PC-3 (cell line): Measurements from ENCODE around the gene IMPA2. TPM values are rescaled to one million over a fixed set of nuclear protein-coding genes. Genes with fewer than 3 reads are reported as not detected.

Experiments
- ATAC-seq: fragments of 200-7000 bp; cut with Tn5 transposase; 2 replicates; pipeline ENCODE4 v1.9.1; 2020; ENCODE audit warnings: mild to moderate bottlenecking, moderate library complexity
- BruUV-seq: library from RNA; stranded (reverse); fragments of 400-500 nt; replicated peaks from 2 replicates; lab custom pipeline; 2021; lab: Mats Ljungman, UMichigan
- CTCF ChIA-PET: fragments of 300-600 bp; sonication (Branson Sonifier 250); formaldehyde crosslinking; loops from one replicate; lab custom pipeline; 2022; ENCODE audit warnings: antibody characterized with exemption; lab: Charles Lee
- POLR2A ChIA-PET: fragments of 300-600 bp; sonication (Branson Sonifier 250); formaldehyde crosslinking; loops from one replicate; lab custom pipeline; 2022; ENCODE audit warnings: antibody characterized with exemption; ENCODE audit not compliant: unreplicated experiment; lab: Charles Lee
- DNase-seq: peaks from one replicate; pipeline ENCODE4 v3.0.0-alpha.2; 2015
- H2AFZ ChIP-seq: fragments of 300-600 bp; sonication (generic); 2 replicates; pipeline ENCODE4 v1.6.0; 2016; ENCODE audit warnings: antibody characterized with exemption, low read length
- H3F3A ChIP-seq: fragments of 300-600 bp; sonication (generic); one replicate; pipeline ENCODE4 v1.6.0; 2017; ENCODE audit warnings: antibody characterized with exemption, low read length, control low read depth, mild to moderate bottlenecking; ENCODE audit not compliant: unreplicated experiment
- H3K27ac ChIP-seq: fragments of 300-600 bp; sonication (generic); 2 replicates; pipeline ENCODE4 v1.5.1; 2016; ENCODE audit warnings: mild to moderate bottlenecking, low read length
- H3K27me3 ChIP-seq: fragments of 300-600 bp; sonication (generic); 2 replicates; pipeline ENCODE4 v1.6.1; 2016; ENCODE audit warnings: low read length, mixed read lengths
- H3K36me3 ChIP-seq: fragments of 300-600 bp; sonication (generic); 2 replicates; pipeline ENCODE4 v1.6.1; 2016; ENCODE audit warnings: low read depth, mixed run types, low read length, mixed read lengths
- H3K4me1 ChIP-seq: fragments of 300-600 bp; sonication (generic); 2 replicates; pipeline ENCODE4 v1.5.1; 2016; ENCODE audit warnings: low read length; ENCODE audit not compliant: insufficient read depth
- H3K4me2 ChIP-seq: fragments of 300-600 bp; sonication (generic); 2 replicates; pipeline ENCODE4 v1.6.0; 2016; ENCODE audit warnings: low read length
- H3K4me3 ChIP-seq: fragments of 300-600 bp; sonication (generic); 2 replicates; pipeline ENCODE4 v1.5.1; 2016; ENCODE audit warnings: mild to moderate bottlenecking, low read length, mixed read lengths
- H3K79me2 ChIP-seq: fragments of 300-600 bp; sonication (generic); 2 replicates; pipeline ENCODE4 v1.6.1; 2017; ENCODE audit warnings: low read length, mixed read lengths
- H3K9ac ChIP-seq: fragments of 300-600 bp; sonication (generic); 2 replicates; pipeline ENCODE4 v1.6.0; 2016; ENCODE audit warnings: mild to moderate bottlenecking, low read length
- H3K9me2 ChIP-seq: fragments of 300-600 bp; sonication (generic); replicated peaks from 2 replicates; pipeline ENCODE4 v1.6.1; 2016; ENCODE audit warnings: mixed run types, low read length, mixed read lengths
- H3K9me3 ChIP-seq: fragments of 300-600 bp; sonication (generic); 2 replicates; pipeline ENCODE4 v1.6.1; 2016; ENCODE audit warnings: low read length, mixed read lengths
- H4K20me1 ChIP-seq: fragments of 300-600 bp; sonication (generic); 2 replicates; pipeline ENCODE4 v1.6.1; 2016; ENCODE audit warnings: low read length, mixed read lengths
- EZH2 ChIP-seq: fragments of 300-600 bp; sonication (generic); IDR thresholded peaks from one replicate; pipeline ENCODE4 v1.6.1; 2017; ENCODE audit warnings: antibody characterized with exemption, mild to moderate bottlenecking, low read length; ENCODE audit not compliant: unreplicated experiment
- EZH2phosphoT487 ChIP-seq: fragments of 300-600 bp; sonication (generic); IDR thresholded peaks from 2 replicates; pipeline ENCODE4 v1.6.1; 2018; ENCODE audit warnings: mild to moderate bottlenecking, antibody characterized with exemption, low read length, borderline replicate concordance
- intact Hi-C: fragments of 100-400 bp; cut with micrococcal nuclease; formaldehyde crosslinking; loops from 2 replicates; pipeline ENCODE4 v1.9.0; 2023
- total RNA-seq: library from RNA; depleted of rRNA; stranded (reverse); fragments of >200 nt; gene quantifications from 2 replicates; pipeline ENCODE4 v1.2.3, GENCODE V29; 2014
- TF ChIP-seq, protein P1 (sequence below): fragments of 300-600 bp; sonication (generic); conservative IDR thresholded peaks from 2 replicates; pipeline ENCODE4 v1.5.1; 2017; ENCODE audit warnings: antibody characterized with exemption, low read depth, mild to moderate bottlenecking, low read length

IMPA2 gene
- total RNA-seq, 1 experiment from 2014 or later, result 38.2 TPM

- no peak for DNase-seq
These were observed 62.5 kb downstream of the IMPA2 start for GRCh38 chr18:12043811-12044210.

DNA sequence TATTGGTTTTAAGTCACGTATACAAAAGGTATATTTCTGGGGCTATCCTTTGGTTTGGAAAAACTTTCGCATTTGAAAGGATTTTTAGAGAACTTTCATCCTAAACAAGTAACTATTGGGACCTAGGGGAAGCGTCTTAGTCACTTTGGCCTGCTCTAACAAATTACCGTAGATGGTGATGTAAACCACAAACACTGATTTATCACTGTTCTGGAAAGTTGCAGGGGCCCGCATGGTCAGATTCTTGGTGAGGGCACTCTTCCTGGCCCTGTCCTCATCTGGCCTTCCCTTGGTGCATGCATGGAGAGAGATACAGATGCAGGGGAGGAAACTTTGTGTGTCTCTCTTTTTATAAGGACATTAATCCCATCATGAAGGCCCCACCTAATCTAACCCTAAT lies 63.3 kb downstream of the IMPA2 start:
- BruUV-seq, result no TSS peak
- H4K20me1 ChIP-seq, result no peaks in the 10 kb centered on the region
- DNase-seq, result no peak
- no peak overlapping the region for H3K4me2 ChIP-seq
- no peak overlapping the region for H3K4me3 ChIP-seq
- intact Hi-C loops, result no loop called here
- no peak overlapping the region for H3K27ac ChIP-seq
- no peaks in the 10 kb centered on the region for H3K9me3 ChIP-seq
- TF ChIP-seq, protein P1, sequence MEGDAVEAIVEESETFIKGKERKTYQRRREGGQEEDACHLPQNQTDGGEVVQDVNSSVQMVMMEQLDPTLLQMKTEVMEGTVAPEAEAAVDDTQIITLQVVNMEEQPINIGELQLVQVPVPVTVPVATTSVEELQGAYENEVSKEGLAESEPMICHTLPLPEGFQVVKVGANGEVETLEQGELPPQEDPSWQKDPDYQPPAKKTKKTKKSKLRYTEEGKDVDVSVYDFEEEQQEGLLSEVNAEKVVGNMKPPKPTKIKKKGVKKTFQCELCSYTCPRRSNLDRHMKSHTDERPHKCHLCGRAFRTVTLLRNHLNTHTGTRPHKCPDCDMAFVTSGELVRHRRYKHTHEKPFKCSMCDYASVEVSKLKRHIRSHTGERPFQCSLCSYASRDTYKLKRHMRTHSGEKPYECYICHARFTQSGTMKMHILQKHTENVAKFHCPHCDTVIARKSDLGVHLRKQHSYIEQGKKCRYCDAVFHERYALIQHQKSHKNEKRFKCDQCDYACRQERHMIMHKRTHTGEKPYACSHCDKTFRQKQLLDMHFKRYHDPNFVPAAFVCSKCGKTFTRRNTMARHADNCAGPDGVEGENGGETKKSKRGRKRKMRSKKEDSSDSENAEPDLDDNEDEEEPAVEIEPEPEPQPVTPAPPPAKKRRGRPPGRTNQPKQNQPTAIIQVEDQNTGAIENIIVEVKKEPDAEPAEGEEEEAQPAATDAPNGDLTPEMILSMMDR, result no peak
- TF ChIP-seq EZH2, result no peak
- TF ChIP-seq EZH2phosphoT487, result no peak
- POLR2A ChIA-PET, result no interaction called here
- CTCF ChIA-PET, result interaction anchor here (0.7 kb wide), 1 partner anchor 54 kb away, joined by 3 read pairs; no protein-coding TSS in a partner anchor
- no peaks in the 10 kb centered on the region for H3K79me2 ChIP-seq
- H3K27me3 ChIP-seq, result no peaks in the 10 kb centered on the region
- no peak for ATAC-seq
- no peak overlapping the region for H3K9ac ChIP-seq
- no peaks in the 10 kb centered on the region for H3K36me3 ChIP-seq
- no peak overlapping the region for H2AFZ ChIP-seq
- no peaks in the 10 kb centered on the region for H3K9me2 ChIP-seq
- H3K4me1 ChIP-seq, result peaks cover 14% of the 10 kb centered on the region; the same call in 1 of the 2 replicates
- H3F3A ChIP-seq, result no peaks in the 10 kb centered on the region

More at GRCh38 chr18:12043811-12044210, 62.5 kb downstream of the IMPA2 start:
- Histone ChIP-seq H3K9me3 (no peaks in the 10 kb centered on the region), H3K27ac (no peak overlapping the region), H3K79me2 (no peaks in the 10 kb centered on the region), H3K9me2 (no peaks in the 10 kb centered on the region), H3K9ac (no peak overlapping the region), H3K4me1 (peaks cover 17% of the 10 kb centered on the region; the same call in 1 of the 2 replicates), H3K4me2 (no peak overlapping the region), H3K4me3 (no peak overlapping the region), H3K27me3 (no peaks in the 10 kb centered on the region), H3K36me3 (no peaks in the 10 kb centered on the region), H4K20me1 (no peaks in the 10 kb centered on the region), H2AFZ (no peak overlapping the region), H3F3A (no peaks in the 10 kb centered on the region)
- ATAC-seq, result no peak
- TF ChIP-seq, protein P1, result no peak
- TF ChIP-seq EZH2phosphoT487 (no peak), EZH2 (no peak)
- ChIA-PET POLR2A (no interaction called here), CTCF (no interaction called here)
- no TSS peak for BruUV-seq
- intact Hi-C loops, result no loop called here

DNA sequence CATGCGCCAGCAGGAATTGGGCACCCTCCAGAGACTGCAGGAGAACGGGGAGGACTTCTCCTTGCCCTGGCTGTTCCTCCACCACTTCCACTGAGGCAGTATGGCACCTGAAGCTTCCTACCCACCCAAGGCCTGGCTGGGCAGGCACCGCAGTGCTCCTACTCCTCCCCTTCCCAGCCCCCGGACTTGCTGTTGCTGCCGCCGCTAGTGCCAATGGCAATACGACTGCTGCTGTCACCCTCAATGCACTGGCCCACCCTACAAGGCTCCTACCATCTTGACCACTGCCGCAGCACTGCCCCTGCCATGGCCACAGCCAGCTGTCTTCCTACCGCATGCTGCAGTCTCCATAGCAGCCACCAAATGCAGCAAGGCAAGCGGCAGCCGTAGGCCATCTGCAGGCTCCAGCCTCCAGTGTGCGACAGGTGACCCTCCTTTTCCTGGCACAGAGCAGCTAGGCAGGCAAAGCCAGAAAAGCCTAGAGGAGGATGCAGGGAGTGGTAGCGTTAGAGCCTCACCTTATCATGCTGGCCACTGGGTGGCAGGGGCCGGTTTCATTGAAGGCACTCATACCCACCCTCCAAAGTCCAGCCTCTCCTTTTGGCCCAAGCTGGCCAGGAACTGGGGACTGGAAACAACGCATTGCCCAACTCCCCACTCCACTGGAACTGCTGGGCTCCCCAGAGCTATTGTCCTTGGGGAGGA lies 64.9 kb downstream of the IMPA2 start:
- POLR2A ChIA-PET, result no interaction called here
- BruUV-seq, result no TSS peak
- ATAC-seq (no peak), DNase-seq (no peak)
- no peaks in the 10 kb centered on the region for H3K27me3 ChIP-seq
- H3K9me3 ChIP-seq, result no peaks in the 10 kb centered on the region
- H3F3A ChIP-seq, result no peaks in the 10 kb centered on the region
- no peaks in the 10 kb centered on the region for H3K36me3 ChIP-seq
- H3K27ac ChIP-seq, result no peak overlapping the region
- intact Hi-C loops, result no loop called here
- H3K4me1 ChIP-seq, result peaks cover 12% of the 10 kb centered on the region; the same call in 1 of the 2 replicates
- H3K9me2 ChIP-seq, result no peaks in the 10 kb centered on the region
- no peak overlapping the region for H3K4me3 ChIP-seq
- no peak overlapping the region for H3K4me2 ChIP-seq
- H3K9ac ChIP-seq, result no peak overlapping the region
- H3K79me2 ChIP-seq, result no peaks in the 10 kb centered on the region
- CTCF ChIA-PET, result no interaction called here
- H4K20me1 ChIP-seq, result no peaks in the 10 kb centered on the region
- no peak overlapping the region for H2AFZ ChIP-seq
- TF ChIP-seq EZH2phosphoT487 (no peak), EZH2 (no peak)
- TF ChIP-seq, protein P1, result no peak
